ELR (cell line): ENCODE measurements around the gene MBOAT2.
A peak's percentile ranks its signal among the peaks of the same experiment; 100 is the strongest.

ENCODE experiments used
- DNase-seq: peaks from one replicate; pipeline ENCODE4 v3.0.0-alpha.2; 2015; ENCODE audit warnings: low read depth

MBOAT2 gene

DNA sequence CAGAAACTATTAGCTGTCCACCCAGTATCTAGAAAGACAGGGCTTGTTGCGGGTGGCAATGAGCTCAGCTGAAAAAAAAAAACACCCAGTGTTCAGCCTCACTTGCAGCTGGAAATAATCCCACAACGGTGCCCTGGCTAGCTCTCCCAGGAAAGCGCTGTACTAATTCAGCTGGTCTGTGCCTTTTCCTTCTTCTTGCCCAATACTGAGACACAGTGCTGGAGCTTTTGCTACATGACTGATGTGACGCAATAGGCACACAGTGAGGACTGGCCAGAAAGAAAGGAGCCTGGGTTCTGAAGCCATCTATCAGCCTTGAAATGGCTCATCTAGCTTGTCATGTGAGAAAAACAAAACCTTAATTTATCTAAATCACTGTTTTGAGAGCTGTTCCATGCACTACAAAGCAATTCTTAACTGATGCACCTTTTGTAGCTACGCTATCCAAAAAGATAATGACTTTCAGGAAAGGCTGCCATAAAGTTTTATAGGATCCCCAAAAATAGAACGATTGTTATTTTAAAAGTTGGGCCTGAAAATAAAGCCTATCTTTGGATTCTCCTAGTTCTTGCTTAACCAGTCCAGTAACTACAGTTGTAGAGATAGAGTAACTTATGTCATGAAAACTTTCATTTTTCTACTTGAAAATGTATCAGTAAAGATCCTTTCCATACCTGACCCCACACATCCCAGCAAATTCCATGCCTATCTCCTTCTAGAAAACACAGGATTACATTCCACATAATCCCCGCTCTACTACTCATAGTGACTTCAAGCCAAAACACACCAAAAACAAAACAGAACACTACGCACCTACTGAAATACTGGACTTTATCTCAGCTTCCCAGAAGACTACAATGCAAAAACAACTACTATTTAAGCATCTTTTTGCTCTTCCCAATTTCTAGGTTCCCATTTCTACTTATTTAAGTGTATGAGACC lies 181.9 kb downstream of the MBOAT2 start:
- DNase-seq: no peak

DNA sequence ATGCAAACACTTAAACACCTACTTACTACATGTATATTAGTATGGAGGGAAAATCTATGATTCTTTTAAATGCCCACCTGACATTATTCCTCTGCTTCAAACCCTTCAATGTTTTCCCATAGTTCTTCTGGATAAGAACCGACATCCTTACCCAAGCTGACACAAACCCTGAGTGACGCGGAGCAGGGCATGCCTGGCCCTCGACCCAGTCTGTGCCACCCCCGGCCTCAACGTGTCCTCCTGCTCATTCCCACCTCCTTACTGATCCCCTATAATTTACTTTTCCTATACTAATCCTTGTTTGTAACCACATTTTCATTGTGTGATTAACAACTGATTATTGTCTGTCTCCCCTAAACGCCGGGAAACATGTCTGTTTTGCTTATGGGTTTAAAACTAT lies 183.5 kb downstream of the MBOAT2 start:
- DNase-seq: no peak

DNA sequence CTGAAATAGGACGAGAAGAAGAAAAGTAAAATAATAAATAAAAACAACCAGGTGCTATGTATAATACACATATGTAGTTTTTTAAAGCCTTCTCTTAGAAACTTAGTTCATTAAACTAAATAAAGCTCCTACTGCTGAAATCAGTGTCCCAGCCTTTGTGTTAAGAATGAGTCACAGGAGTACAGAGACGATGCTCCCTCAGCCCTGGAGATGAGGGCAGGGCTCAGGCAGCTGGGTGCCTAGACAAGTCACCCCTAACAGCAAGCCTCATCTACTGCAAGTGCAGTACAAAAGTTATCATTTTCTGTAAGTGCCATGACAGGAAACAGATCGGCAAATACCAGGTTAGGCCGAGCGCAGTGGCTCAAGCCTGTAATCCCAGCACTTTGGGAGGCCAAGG lies 184.3 kb downstream of the MBOAT2 start:
- peak; percentile 46 for DNase-seq

DNA sequence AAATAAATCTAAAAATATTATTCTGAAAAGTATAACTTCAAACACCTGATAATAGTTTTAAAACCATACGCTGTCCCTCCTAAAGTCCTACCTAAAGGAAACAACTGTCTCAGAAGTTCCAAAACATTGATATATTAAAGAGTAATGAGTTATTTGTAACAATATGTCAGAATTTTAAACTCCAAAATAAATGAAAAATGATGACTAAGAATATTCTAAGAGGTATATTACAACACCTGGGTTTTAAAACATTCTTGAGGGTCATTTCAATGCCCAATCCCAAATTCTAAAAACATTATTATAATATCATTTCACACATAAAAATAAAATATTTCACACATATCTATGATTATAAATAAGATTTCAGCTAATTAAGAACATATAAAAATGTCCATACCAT lies 186.3 kb downstream of the MBOAT2 start:
- no peak for DNase-seq

DNA sequence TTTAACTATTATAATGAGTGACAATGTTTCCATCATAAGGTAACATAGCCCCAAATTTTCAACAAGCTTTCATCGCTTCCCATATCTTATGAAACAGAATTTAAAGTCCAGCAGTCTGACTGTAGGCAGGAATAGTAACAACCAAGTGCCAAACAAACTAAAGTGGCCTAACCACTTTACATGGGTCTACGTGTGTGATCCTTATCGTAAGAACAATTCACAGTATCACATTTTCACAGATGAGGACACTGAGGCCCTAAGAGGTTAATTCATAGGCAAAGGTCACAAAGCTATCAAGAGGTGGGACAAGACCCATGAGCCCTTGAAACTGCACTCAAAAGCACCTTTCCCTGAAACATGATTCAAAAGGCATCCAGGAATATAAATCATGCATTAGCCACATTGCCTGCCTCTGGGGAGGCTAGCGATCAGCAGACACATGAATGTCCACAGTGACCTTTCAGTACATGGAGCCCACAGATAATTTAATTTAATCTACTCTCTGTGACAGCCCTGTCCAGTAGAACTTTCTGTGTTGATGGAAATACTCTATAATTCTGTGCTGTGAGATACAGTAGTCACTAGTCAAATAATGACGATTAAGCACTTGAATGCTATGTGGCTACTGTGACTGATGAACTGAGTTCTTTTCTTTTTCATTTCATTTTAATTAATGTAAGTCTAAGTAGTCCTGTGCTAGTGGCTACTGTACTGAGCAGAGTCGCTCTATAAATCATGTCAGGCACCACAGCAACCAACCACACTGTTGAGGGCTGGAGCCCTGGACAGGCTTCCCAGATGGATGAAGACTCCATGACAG lies 196.4 kb downstream of the MBOAT2 start:
- no peak for DNase-seq

DNA sequence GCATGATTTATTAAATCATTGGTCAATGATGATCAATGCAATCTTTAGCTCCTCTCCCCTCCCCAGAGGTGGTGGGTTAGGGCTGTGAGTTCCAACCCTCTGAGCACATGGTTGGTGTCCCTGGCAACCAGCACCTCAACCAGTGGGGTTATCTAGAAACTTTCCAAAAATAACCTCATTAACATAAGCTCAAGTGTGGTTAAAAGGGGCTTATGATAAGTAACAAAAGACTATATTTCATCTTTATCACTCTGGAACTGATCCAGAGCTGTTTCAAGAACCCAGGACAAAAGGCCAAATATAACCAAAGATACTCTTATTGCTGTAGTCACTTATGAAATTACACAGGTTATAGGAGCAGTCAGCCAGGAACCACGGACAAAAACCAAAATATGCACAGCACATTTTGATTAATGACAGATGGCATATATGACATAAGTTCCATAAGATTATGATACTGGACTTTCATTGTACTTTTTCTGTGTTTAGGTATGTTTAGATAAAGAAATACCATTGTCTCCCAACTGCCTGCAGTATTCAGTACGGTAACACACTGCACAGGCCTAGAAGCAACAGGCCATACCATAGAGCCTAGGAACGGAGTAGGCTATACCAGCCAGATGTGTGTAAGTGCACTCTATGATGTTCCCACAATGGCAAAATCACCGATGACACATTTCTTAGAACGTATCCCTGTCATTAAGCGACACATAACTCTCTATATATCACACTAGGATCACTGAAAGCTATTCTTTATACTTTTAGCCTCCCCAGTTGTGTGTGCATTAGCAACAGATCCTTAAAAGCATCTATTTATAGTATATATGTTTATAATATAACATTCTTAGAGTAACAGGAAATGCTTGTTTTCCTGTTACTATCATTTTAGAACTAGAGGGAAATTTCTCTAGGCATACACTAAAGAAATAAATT lies 197.9 kb downstream of the MBOAT2 start:
- no peak for DNase-seq

DNA sequence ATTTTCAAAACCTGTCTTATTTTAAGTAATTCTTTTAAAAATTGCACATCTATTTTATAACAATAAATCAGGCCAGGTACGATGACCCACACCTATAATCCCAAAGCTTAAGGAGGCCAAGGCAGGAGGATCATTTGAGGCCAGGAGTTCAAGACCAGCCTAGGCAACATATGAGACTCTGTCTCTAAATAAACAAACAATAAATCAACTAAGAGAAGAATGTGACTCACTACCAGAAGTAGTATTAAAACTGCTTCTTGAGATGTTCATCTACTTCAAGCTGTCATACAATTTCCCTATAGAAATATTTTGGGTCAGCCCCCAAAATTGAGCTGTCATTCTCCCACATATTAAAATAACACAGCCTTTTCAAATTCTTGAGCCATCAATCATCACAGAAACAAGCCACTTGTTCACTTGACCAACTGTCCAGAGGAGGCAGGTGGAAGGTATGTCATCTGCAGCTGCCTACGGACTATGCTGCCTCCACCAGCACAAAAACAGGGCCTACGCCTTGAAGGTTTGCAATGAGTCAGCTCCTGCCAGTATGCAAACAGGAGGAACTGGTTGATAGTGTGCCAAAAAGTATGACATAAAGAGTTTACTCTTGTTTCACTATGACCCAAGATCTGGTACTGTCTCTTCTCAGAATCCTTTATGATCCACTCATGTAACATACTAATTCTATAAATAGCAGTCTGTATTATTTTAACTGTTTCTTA lies 199.7 kb downstream of the MBOAT2 start:
- DNase-seq: peak; percentile 93

DNA sequence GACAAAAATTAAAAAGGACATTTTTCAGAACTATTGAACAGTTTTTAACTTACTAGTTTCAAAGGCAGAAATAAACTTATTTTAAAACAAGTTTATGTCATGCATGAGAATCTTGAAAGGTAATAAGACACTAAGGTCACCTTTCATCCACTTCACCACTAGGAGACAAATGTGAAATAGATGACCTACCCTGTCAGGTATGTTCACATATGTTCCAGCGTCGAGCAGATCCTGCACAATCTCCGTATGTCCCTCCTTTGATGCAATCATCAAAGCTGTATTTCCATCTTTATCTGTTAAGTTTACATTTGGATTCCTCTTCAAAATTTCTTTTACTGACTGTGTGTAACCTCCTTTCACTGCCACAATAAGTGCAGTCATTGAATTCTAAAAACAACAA lies 200.7 kb downstream of the MBOAT2 start:
- DNase-seq: no peak
